Fibroblast of skin of abdomen (primary cell): ENCODE results near the gene KLHL1.
A peak's percentile ranks its signal among the peaks of the same experiment; 100 is the strongest.

Experiments
- DNase-seq: peaks from one replicate; pipeline ENCODE4 v3.0.0-alpha.2; 2013

KLHL1 gene

GRCh38 chr13:70016116-70016515, 92.1 kb downstream of the KLHL1 start:
- DNase-seq: no peak

- DNase-seq: no peak
These were observed 93.9 kb downstream of the KLHL1 start for GRCh38 chr13:70014337-70014736.

- DNase-seq: no peak
These were observed 108.4 kb downstream of the KLHL1 start for GRCh38 chr13:69999875-70000274.

- DNase-seq: no peak
These were observed 111.2 kb downstream of the KLHL1 start for GRCh38 chr13:69997061-69997460.

- DNase-seq: no peak
These were observed 127.5 kb downstream of the KLHL1 start for GRCh38 chr13:69980799-69981198.

- DNase-seq: no peak
These were observed 132.8 kb downstream of the KLHL1 start for GRCh38 chr13:69975496-69975895.

GRCh38 chr13:69970520-69970919, 137.7 kb downstream of the KLHL1 start:
- peak; percentile 19 for DNase-seq

- no peak for DNase-seq
These were observed 149.2 kb downstream of the KLHL1 start for GRCh38 chr13:69959046-69959445.

- DNase-seq: no peak
These were observed 151.4 kb downstream of the KLHL1 start for GRCh38 chr13:69956839-69957238.

GRCh38 chr13:69956349-69956748, 151.9 kb downstream of the KLHL1 start:
- DNase-seq: no peak

- DNase-seq: no peak
These were observed 153.0 kb downstream of the KLHL1 start for GRCh38 chr13:69955271-69955670.

- no peak for DNase-seq
These were observed 156.8 kb downstream of the KLHL1 start for GRCh38 chr13:69951412-69951811.

GRCh38 chr13:69950160-69950559, 158.1 kb downstream of the KLHL1 start:
- DNase-seq: no peak

- no peak for DNase-seq
These were observed 160.2 kb downstream of the KLHL1 start for GRCh38 chr13:69948016-69948415.

GRCh38 chr13:69947582-69947981, 160.7 kb downstream of the KLHL1 start:
- no peak for DNase-seq

- DNase-seq: no peak
These were observed 161.7 kb downstream of the KLHL1 start for GRCh38 chr13:69946511-69946910.

GRCh38 chr13:69935043-69935442, 173.2 kb downstream of the KLHL1 start:
- DNase-seq: no peak

- DNase-seq: no peak
These were observed 180.0 kb downstream of the KLHL1 start for GRCh38 chr13:69928262-69928661.

GRCh38 chr13:69921156-69921555, 187.1 kb downstream of the KLHL1 start:
- DNase-seq: no peak

GRCh38 chr13:69912630-69913029, 195.6 kb downstream of the KLHL1 start:
- no peak for DNase-seq

GRCh38 chr13:69910800-69911199, 197.5 kb downstream of the KLHL1 start:
- DNase-seq: no peak

- no peak for DNase-seq
These were observed 203.5 kb downstream of the KLHL1 start for GRCh38 chr13:69904784-69905183.

- DNase-seq: no peak
These were observed 205.2 kb downstream of the KLHL1 start for GRCh38 chr13:69903081-69903480.

- no peak for DNase-seq
These were observed 225.8 kb downstream of the KLHL1 start for GRCh38 chr13:69882451-69882850.

GRCh38 chr13:69879936-69880335, 228.3 kb downstream of the KLHL1 start:
- no peak for DNase-seq
